ENCODE data around the gene CLDN14.
A peak's percentile ranks its signal among the peaks of the same experiment; 100 is the strongest.

CLDN14 gene

DNA sequence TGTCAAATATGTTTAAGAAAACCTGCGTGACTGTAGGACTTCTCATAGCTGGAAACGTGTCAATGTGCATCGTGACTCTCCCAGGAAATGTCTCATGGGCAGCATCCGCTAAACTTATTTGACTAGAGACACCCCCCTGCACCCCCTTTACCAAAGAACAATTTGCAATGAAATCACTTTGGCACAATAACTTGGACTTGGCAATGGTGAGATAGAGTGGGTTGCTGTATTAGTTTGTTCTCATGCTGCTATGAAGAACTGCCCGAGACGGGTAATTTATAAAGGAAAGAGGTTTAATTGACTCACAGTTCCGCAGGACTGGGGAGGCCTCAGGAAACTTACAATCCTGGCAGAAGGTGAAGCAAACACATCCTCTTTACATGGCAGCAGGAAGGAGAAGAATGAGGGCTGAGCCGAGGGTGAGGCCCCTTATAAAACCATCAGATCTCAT is 13.8 kb downstream of the CLDN14 start:
- no peak for DNase-seq

DNA sequence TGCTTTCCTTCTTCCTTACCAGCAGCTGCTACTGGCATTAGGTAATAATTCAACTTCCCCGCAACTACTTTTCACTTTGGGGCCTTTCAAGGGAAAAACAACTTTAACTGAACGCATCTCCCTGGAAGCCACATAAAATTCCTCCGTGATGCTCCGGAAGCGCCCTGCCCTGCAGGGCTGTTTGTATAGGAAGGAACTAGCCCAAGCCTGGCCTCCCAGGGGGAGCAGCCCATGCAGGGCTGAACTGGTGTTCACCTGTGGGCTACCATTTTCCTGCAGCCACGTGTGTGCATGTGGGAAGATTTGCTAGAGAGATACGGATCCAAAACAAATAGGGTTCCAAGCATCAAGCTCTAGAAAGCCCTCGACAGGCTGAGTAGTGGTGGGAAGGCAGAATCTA is 14.4 kb downstream of the CLDN14 start:
- DNase-seq, result no peak

DNA sequence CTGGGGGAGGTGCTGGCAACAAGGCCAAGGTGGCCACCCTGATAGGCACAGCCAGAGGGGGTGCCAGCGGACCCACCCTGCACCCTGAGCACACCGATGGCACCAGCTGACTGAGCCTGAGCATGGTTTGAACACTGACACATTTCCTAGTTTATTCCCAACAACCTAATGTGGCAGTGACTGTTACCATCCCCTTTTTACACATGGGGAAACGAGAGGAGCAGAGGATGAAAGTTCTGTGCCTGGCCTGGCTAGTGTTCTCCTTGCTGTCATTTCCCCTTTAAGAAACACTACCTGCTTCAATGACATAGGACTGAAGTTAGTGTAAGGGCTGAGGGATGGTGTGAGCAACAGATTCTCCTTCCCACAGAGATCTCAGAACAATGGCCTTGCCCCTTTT is 15.3 kb downstream of the CLDN14 start:
- no peak for DNase-seq

- no peak for DNase-seq
Measured at GRCh38 chr21:36463991-36464390, 15.9 kb downstream of the CLDN14 start.

DNA sequence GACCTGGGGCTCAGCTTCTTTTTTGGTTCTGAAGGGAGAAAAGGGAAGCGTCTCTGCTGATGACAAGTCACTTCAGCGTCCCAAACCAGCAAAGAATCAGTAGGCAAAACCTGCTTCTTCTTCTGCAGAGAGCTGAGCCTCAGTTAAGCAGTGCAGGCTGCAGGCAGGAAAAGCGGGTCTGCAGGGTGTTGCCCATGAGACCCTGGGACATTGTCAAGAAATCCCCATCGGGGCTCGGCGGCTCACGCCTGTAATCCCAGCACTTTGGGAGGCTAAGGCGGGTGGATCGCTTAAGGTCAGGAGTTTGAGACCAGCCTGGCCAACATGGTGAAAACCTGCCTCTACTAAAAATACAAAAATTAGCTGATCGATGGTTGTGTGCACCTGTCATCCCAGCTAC is 16.7 kb downstream of the CLDN14 start:
- no peak for DNase-seq

- no peak for DNase-seq
Measured at GRCh38 chr21:36461918-36462486, 17.9 kb downstream of the CLDN14 start.

GRCh38 chr21:36461277-36461917 is 18.5 kb downstream of the CLDN14 start:
- DNase-seq, result no peak

DNA sequence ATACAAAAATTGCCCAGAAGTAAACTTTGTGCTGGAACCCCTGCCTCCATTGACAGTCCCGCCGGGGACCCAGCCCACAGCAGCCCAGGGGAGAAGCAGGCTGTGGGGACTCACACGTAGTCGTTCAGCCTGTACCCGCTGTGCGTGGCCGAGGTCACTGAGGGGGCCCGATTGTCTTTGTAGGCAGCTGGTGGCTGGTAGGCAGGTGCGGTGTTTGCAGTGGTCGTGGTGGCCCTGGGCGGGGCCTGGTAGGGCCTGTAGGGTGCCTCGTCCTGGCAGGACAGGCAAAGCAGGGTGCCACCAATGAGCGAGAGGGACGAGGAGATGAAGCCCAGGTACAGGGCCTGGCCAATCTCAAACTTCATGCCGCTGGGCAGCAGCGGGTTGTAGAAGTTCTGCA is 19.1 kb downstream of the CLDN14 start:
- no peak for DNase-seq

- DNase-seq, result no peak
Measured at GRCh38 chr21:36459098-36459497, 20.8 kb downstream of the CLDN14 start.

GRCh38 chr21:36456729-36457414 is 23.1 kb downstream of the CLDN14 start:
- DNase-seq, result peak; percentile 31

DNA sequence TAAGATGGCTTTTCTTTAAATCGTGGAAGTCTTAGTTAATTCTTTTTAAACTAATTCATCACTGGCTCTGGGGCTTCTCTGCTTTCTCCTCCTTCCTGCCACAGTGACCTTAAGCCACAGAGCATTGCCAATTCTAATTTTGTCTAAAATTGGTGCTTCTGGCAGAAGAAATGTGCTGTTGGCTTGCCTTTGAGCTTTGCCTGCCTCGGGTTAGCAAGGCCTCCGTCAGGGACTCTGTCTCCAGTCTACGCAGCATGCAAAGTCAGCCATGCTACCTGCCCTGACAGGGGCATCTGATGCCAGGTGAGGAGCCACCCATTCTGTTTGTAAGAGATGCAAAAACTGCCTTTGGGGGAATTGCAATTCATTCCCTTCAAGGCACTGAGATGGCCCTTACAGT is 25.2 kb downstream of the CLDN14 start:
- DNase-seq, result no peak

- DNase-seq, result no peak
Measured at GRCh38 chr21:36454093-36454531, 25.8 kb downstream of the CLDN14 start.

GRCh38 chr21:36452281-36452825 is 27.6 kb downstream of the CLDN14 start:
- no peak for DNase-seq

DNA sequence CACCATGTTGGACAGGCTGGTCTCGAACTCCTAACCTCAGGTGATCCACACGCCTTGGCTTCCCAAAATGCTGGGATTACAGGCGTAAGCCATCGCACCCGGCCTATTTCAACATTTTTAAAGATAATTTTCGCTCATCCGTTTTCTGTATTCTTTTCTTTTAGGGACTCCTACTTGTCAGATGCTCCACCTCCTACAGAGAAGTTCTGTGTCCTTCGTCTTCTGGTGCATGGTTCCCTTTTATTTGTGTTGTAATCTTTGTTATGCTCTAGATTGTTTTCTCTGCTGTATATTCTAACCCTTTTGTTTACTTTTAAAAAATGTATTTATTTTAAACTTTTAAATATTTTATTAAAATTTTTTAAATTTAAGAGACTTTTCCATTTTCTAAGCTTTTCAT is 28.4 kb downstream of the CLDN14 start:
- no peak for DNase-seq

DNA sequence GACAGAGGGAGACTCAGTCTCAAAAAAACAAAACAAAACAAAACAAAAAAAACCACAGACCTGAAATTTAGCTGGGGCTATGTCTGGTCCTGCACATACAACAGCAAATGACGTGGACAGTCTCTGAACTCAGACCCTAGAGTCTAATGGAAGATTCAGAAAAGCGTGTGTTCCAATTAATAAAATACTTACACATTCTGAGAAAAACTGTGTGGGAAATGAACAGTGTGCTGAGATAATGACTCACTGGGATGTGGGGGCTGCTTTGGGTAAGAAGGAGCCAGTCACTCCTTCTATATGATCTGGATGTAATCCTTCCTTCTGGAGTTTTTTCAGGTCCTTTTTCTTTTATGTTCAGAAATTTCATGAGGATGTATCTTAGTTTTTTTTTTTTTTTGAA is 29.4 kb downstream of the CLDN14 start:
- DNase-seq, result no peak

DNA sequence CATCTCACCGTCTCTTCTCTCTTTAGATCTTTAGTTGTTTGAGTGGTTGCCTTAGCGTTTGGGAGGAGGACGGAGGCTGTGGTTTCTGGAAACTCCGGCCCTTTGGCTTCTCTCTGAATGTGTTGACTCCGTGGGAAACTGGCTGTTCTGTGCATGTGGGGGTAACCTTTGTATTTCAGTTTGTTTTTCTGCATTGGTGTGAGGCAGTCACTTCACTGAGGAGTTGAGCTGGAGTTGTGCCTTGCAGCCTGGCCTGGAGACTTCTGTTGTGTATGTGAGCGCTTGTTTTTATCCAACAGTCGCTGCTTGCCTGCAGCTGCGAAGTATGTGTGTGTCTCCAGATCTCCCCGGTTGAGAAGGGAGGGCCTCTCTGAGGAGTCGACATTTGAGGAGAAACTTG is 33.6 kb downstream of the CLDN14 start:
- DNase-seq, result no peak

DNA sequence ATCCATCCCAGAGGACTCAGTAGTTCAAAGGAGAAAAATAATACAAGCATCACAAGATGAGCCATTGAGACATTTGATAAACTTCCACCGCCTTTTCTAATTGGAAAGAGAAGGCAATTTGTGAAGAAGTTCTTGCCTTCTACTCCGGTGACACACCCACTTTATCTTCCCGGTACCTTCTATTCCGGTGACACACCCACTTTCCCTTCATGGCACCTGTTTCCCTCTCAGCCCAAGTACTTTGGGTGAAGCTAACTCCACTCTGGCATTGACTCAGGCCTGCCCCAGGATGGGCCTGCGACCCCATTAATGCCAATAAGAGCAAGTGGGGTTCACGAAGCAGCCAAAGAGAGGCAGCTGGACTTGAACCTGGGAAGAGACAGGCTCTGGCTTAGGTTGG is 38.2 kb downstream of the CLDN14 start:
- DNase-seq, result no peak

DNA sequence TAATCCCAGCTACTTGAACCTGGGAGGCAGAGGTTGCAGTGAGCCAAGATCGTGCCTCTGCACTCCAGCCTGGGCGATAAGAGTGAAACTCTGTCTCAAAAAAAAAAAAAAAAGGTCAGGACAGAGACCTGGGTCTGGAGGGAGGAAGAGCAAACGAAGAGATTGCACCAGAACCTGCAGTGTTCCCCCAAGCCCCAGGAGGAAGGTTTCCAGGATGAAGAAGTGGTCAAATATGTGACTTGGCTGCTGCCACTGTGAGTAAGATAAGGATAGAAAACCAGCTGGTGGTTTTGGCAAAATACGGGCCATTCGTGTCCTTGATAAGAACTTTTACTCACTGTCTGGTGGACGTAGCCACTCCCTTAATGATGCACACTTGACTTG is 42.2 kb downstream of the CLDN14 start:
- no peak for DNase-seq

DNA sequence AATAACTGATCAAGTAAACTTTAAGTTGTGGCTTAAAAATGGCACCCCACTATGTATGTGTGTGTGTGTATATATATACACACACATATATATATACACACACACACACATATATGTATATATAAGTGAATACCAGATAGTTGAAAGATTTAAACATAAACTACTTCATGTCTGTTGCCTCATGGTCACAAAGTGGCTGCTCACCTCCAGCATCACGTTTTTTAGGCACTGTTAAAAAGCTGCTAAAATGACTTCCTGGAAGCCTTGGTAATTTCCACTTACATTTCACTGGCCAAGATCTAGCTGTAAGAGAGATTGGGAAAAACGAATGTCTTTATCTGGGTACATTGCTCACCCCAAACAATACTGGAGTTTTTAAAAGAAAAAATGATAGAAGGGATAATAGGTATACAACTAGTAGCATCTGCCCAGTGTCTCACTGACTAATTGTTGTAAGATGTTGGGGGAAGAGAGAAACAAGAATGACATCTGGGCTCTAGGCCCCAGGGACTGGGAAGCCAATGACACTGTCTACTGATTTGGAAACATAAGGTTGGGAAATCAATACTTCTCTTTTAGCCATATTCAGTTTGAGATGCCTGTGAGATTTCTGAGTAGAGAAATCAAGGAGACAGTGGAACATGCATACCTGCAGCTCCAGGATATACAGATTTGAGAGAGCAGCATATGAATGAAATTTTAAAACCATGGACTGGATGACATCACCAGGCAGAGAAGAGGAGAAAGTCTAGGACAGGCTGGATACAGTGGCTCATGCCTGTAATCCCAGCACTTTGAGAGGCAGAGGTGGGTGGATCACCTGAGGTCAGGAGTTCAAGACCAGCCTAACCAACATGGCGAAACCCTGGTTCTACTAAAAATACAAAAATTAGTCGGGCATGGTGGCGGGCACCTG is 42.8 kb downstream of the CLDN14 start:
- DNase-seq, result no peak

GRCh38 chr21:36434144-36434543 is 45.8 kb downstream of the CLDN14 start:
- no peak for DNase-seq

DNA sequence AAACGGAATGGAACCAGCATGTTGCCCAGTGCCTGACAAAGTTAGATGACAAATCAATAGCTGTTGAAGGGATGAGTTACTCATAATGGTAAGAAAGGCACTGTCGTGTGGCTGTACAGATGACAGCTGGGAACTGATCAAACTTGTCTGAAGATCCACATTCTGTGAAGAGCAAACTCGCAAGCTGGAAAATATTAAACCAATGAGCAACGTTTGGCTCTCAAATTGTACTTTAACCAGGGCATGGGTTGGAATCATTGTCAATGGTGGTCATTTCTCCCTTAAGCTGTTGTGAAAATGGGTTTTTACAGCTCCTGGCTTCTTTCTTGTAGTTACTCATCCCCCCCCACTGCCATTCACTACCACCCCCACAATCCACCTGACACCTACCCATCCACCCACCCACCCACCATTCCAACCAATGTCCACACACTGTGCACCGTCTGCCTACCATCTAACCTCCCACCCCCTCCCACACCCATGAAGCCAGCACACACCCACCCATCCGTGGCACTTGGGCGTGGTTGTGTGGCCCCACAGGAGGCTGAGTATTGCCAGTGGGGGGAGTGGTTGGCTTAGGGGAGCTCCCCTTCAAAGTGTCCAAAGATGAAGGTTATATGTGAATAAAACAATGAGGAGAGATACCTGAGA is 46.7 kb downstream of the CLDN14 start:
- DNase-seq, result no peak

- DNase-seq, result no peak
Measured at GRCh38 chr21:36431252-36431651, 48.7 kb downstream of the CLDN14 start.

DNA sequence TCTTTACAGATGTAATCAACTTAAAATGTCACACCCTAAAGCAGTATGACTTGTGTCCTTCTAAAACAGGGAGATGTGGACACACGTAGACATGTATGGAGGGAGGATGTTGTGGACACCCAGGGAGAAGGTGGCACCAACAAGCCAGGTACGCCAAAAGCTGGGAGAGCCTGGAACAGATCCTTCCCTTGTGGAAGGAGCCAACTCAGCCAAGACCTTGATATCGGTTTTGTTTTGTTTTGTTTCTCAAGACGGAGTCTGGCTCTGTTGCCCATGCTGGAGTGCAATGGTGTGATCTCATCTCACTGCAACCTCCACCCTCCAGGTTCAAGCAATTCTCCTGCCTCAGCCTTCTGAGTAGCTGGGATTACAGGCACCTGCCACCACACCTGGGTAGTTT is 49.1 kb downstream of the CLDN14 start:
- no peak for DNase-seq
